Measurements from ENCODE around the gene PRSS36.
A peak's percentile ranks its signal among the peaks of the same experiment; 100 is the strongest.
"Not testable (repeated sequence)": the region's sequence is repeated elsewhere in the genome, so short reads cannot be mapped to it uniquely, and the experiment has no call there.

PRSS36 gene

GRCh38 chr16:31120129-31120528, 29.7 kb downstream of the PRSS36 start:
- no peak for DNase-seq (ENCODE audit: low spot score)

GRCh38 chr16:31118223-31119155, 31.4 kb downstream of the PRSS36 start:
- DNase-seq (ENCODE audit: low spot score): peak; percentile 70

- peak; percentile 97 for DNase-seq (ENCODE audit: low spot score)
Measured at GRCh38 chr16:31117384-31118222, 32.3 kb downstream of the PRSS36 start, which contains the start of gene KAT8. TSS of gene KAT8 (plus strand) at chr16:31117664. CDS start at chr16:31117682, 18 bp downstream.

- DNase-seq (ENCODE audit: low spot score): no peak
Measured at GRCh38 chr16:31114468-31114867, 35.4 kb downstream of the PRSS36 start.

- DNase-seq (ENCODE audit: low spot score): no peak
Measured at GRCh38 chr16:31113121-31114120, 36.4 kb downstream of the PRSS36 start.

- DNase-seq (ENCODE audit: low spot score): no peak
Measured at GRCh38 chr16:31112711-31113110, 37.2 kb downstream of the PRSS36 start.

GRCh38 chr16:31111881-31112466, 37.9 kb downstream of the PRSS36 start:
- no peak for DNase-seq (ENCODE audit: low spot score)

- no peak for DNase-seq (ENCODE audit: low spot score)
Measured at GRCh38 chr16:31110106-31111034, 39.5 kb downstream of the PRSS36 start.

GRCh38 chr16:31109622-31110021, 40.2 kb downstream of the PRSS36 start:
- no peak for DNase-seq (ENCODE audit: low spot score)

GRCh38 chr16:31108794-31109558, 40.9 kb downstream of the PRSS36 start:
- no peak for DNase-seq (ENCODE audit: low spot score)

- peak; percentile 93 for DNase-seq (ENCODE audit: low spot score)
Measured at GRCh38 chr16:31108035-31108793, 41.7 kb downstream of the PRSS36 start, which contains the start of gene BCKDK. TSS of gene BCKDK (plus strand) at chr16:31108386. CDS start at chr16:31109224, 838 bp downstream.

GRCh38 chr16:31107465-31107867, 42.4 kb downstream of the PRSS36 start:
- DNase-seq (ENCODE audit: low spot score): no peak

GRCh38 chr16:31106509-31107464, 43.1 kb downstream of the PRSS36 start:
- DNase-seq (ENCODE audit: low spot score): no peak

GRCh38 chr16:31105677-31106213, 44.1 kb downstream of the PRSS36 start:
- peak; percentile 86 for DNase-seq (ENCODE audit: low spot score)

GRCh38 chr16:31100876-31101641, 48.8 kb downstream of the PRSS36 start:
- DNase-seq (ENCODE audit: low spot score): not testable (repeated sequence)
